GM19324 (cell line): ENCODE data around the gene CD40LG.
A peak's percentile ranks its signal among the peaks of the same experiment; 100 is the strongest.

Source experiments
- ATAC-seq: cut with Tn5 transposase; IDR thresholded peaks from one replicate; pipeline ENCODE4 v1.9.1; 2021; ENCODE audit warnings: mild to moderate bottlenecking, moderate library complexity; ENCODE audit not compliant: unreplicated experiment, low FRiP score

Gene CD40LG

GRCh38 chrX:136646602-136647239 is 1.2 kb upstream of the CD40LG start:
- no peak for ATAC-seq

- ATAC-seq: no peak
These were observed 2.9 kb downstream of the CD40LG start for GRCh38 chrX:136650811-136651210.

GRCh38 chrX:136652822-136653723 is 5.1 kb downstream of the CD40LG start:
- ATAC-seq: no peak

GRCh38 chrX:136656361-136656964 is 8.5 kb downstream of the CD40LG start:
- no peak for ATAC-seq

- no peak for ATAC-seq
These were observed 10.2 kb downstream of the CD40LG start for GRCh38 chrX:136658151-136658550.

- no peak for ATAC-seq
These were observed 11.2 kb downstream of the CD40LG start for GRCh38 chrX:136659174-136659573.

GRCh38 chrX:136660896-136661295 is 12.9 kb downstream of the CD40LG start:
- ATAC-seq: no peak

GRCh38 chrX:136662104-136662503 is 14.1 kb downstream of the CD40LG start:
- ATAC-seq: no peak

- no peak for ATAC-seq
These were observed 15.0 kb downstream of the CD40LG start for GRCh38 chrX:136662976-136663375.

GRCh38 chrX:136665258-136665900 is 17.4 kb downstream of the CD40LG start:
- peak; percentile 60 for ATAC-seq

GRCh38 chrX:136666088-136666487 is 18.1 kb downstream of the CD40LG start:
- ATAC-seq: no peak

- ATAC-seq: no peak
These were observed 19.6 kb downstream of the CD40LG start for GRCh38 chrX:136667446-136668168.

- no peak for ATAC-seq
These were observed 23.1 kb downstream of the CD40LG start for GRCh38 chrX:136671006-136671610.

GRCh38 chrX:136674270-136674985 is 26.5 kb downstream of the CD40LG start:
- ATAC-seq: no peak

- ATAC-seq: no peak
These were observed 31.6 kb downstream of the CD40LG start for GRCh38 chrX:136679531-136679930.

- ATAC-seq: no peak
These were observed 36.2 kb downstream of the CD40LG start for GRCh38 chrX:136684120-136684519.

- ATAC-seq: no peak
These were observed 39.5 kb downstream of the CD40LG start for GRCh38 chrX:136687457-136687856.

- no peak for ATAC-seq
These were observed 41.5 kb downstream of the CD40LG start for GRCh38 chrX:136689436-136689835.
